GM12878 (cell line): ENCODE measurements around the gene CARD9.

ENCODE experiments used
- BCL11A ChIP-seq: IDR thresholded peaks from 2 replicates; pipeline ENCODE4 v1.6.1; 2011; ENCODE audit warnings: low read depth, low read length
- GATAD2B ChIP-seq: fragments of 450-650 bp; conservative IDR thresholded peaks from 2 replicates; pipeline ENCODE4 v1.6.1; 2017; ENCODE audit warnings: low read depth, mild to moderate bottlenecking, moderate library complexity
- MEF2A ChIP-seq: IDR thresholded peaks from 2 replicates; pipeline ENCODE4 v1.6.1; 2011; ENCODE audit warnings: low read depth, mild to moderate bottlenecking, low read length, moderate library complexity; ENCODE audit not compliant: insufficient read depth
- MYC ChIP-seq: IDR thresholded peaks from 2 replicates; pipeline ENCODE4 v1.6.1; 2011; ENCODE audit warnings: mild to moderate bottlenecking, low read length, moderate library complexity, inconsistent platforms; ENCODE audit not compliant: insufficient read depth, insufficient replicate concordance, insufficient read length, severe bottlenecking
- NR2F1 ChIP-seq: fragments of 450-650 bp; conservative IDR thresholded peaks from 2 replicates; pipeline ENCODE4 v1.6.1; 2017; ENCODE audit warnings: mild to moderate bottlenecking
- POLR2A ChIP-seq: IDR thresholded peaks from 2 replicates; pipeline ENCODE4 v1.6.1; 2011; ENCODE audit warnings: low read depth, mild to moderate bottlenecking, low read length
- YY1 ChIP-seq: IDR thresholded peaks from 2 replicates; pipeline ENCODE4 v1.6.1; 2011; ENCODE audit warnings: low read depth, mild to moderate bottlenecking, low read length
- ZNF24 ChIP-seq: fragments of 450-650 bp; IDR thresholded peaks from 2 replicates; pipeline ENCODE4 v1.6.1; 2017; ENCODE audit warnings: antibody characterized with exemption, mild to moderate bottlenecking
- TF ChIP-seq, protein P1 (sequence below): IDR thresholded peaks from 2 replicates; pipeline ENCODE4 v1.6.1; 2012; ENCODE audit warnings: low read depth, low read length, improper control_type of control experiment
- TF ChIP-seq, protein P2 (sequence below), 3 experiments: IDR thresholded peaks in 2 of 3; conservative IDR thresholded peaks in 1 of 3; 2 replicates each; pipeline ENCODE4 v1.5.1; 2011; ENCODE audit warnings: low read depth in 3 of 3, low read length in 3 of 3, mild to moderate bottlenecking in 3 of 3, control low read depth in 2 of 3, moderate library complexity in 2 of 3, inconsistent platforms in 1 of 3, mixed read lengths in 1 of 3; ENCODE audit not compliant: control insufficient read depth in 2 of 3, insufficient read depth in 1 of 3; ENCODE audit errors: extremely low read depth in 1 of 3

GRCh38 chr9:136393531-136393930 lies 20.1 kb upstream of the CARD9 start:
- TF ChIP-seq NR2F1 (no peak), MYC (no peak), GATAD2B (no peak), MEF2A (no peak), YY1 (no peak), POLR2A (no peak; the same call in 1 of the 2 replicates), ZNF24 (no peak), BCL11A (no peak)
- TF ChIP-seq, protein P1, sequence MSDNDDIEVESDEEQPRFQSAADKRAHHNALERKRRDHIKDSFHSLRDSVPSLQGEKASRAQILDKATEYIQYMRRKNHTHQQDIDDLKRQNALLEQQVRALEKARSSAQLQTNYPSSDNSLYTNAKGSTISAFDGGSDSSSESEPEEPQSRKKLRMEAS = no peak
- TF ChIP-seq, protein P2, sequence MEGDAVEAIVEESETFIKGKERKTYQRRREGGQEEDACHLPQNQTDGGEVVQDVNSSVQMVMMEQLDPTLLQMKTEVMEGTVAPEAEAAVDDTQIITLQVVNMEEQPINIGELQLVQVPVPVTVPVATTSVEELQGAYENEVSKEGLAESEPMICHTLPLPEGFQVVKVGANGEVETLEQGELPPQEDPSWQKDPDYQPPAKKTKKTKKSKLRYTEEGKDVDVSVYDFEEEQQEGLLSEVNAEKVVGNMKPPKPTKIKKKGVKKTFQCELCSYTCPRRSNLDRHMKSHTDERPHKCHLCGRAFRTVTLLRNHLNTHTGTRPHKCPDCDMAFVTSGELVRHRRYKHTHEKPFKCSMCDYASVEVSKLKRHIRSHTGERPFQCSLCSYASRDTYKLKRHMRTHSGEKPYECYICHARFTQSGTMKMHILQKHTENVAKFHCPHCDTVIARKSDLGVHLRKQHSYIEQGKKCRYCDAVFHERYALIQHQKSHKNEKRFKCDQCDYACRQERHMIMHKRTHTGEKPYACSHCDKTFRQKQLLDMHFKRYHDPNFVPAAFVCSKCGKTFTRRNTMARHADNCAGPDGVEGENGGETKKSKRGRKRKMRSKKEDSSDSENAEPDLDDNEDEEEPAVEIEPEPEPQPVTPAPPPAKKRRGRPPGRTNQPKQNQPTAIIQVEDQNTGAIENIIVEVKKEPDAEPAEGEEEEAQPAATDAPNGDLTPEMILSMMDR (IDR thresholded peaks at IDR 0.05 in 2 of 3, conservative IDR thresholded peaks at IDR 0.05 in 1 of 3; ENCODE audit: control insufficient read depth in 2 of 3, extremely low read depth in 1 of 3, insufficient read depth in 1 of 3, low read depth in 3 of 3, low read length in 3 of 3) = no peak
